ENCODE results near the gene B4GALT3.

GRCh38 chr1:161161652-161162051 is 15.7 kb downstream of the B4GALT3 start:
- no peak for TF ChIP-seq ZBTB7A (IDR thresholded peaks at IDR 0.05; ENCODE audit: borderline replicate concordance, control insufficient read depth, low read depth, low read length)
- no peak for TF ChIP-seq MAZ (CRISPR knock-in tag; conservative IDR thresholded peaks at IDR 0.05 in 1 of 2, IDR thresholded peaks at IDR 0.05 in 1 of 2)
- no peak for TF ChIP-seq NFXL1 (CRISPR knock-in tag; IDR thresholded peaks at IDR 0.05)
- TF ChIP-seq BACH1 (tag; IDR thresholded peaks at IDR 0.05): no peak
- TF ChIP-seq TCF7L2 (IDR thresholded peaks at IDR 0.05; ENCODE audit: low read depth, low read length): no peak
- TF ChIP-seq NR2C2 (CRISPR knock-in tag; IDR thresholded peaks at IDR 0.05): no peak
- TF ChIP-seq NR2C2 (tag; IDR thresholded peaks at IDR 0.05): no peak
- no peak for TF ChIP-seq STAT5B (CRISPR knock-in tag; IDR thresholded peaks at IDR 0.05)
- TF ChIP-seq GTF3C2 (IDR thresholded peaks at IDR 0.05; ENCODE audit: borderline replicate concordance, extremely low read depth, insufficient read length): no peak
- TF ChIP-seq MITF (IDR thresholded peaks at IDR 0.05): no peak
- no peak for TF ChIP-seq ELF4 (CRISPR knock-in tag; IDR thresholded peaks at IDR 0.05)
- TF ChIP-seq CTCF (IDR thresholded peaks at IDR 0.05 in 2 of 3, conservative IDR thresholded peaks at IDR 0.05 in 1 of 3; ENCODE audit: insufficient read depth in 2 of 3, low read depth in 1 of 3, low read length in 3 of 3): no peak
- TF ChIP-seq YY1 (IDR thresholded peaks at IDR 0.05; ENCODE audit: borderline replicate concordance in 1 of 3, control insufficient read depth in 1 of 3, extremely low read depth in 1 of 3, insufficient read depth in 3 of 3, insufficient read length in 1 of 3, insufficient replicate concordance in 2 of 3, low read depth in 1 of 3, low read length in 2 of 3): no peak
- TF ChIP-seq IFI16 (CRISPR knock-in tag; IDR thresholded peaks at IDR 0.05): no peak

Measured in K562 (cell line).